Measurements from ENCODE around the gene SUCLG2. TPM values are rescaled to one million over a fixed set of nuclear protein-coding genes. Genes with fewer than 3 reads are reported as not detected.
"Not testable (repeated sequence)": the region's sequence is repeated elsewhere in the genome, so short reads cannot be mapped to it uniquely, and the experiment has no call there.

SUCLG2 gene
- total RNA-seq, 1 experiment from 2014 or later = 45.5 TPM

GRCh38 chr3:67587301-67587700, 67.1 kb downstream of the SUCLG2 start:
- in situ Hi-C loops (cut with HindIII; ENCODE audit: low pct_unique_long_range_greater_than_20kb, low sequenced_read_pairs) = no loop called here
- no peak for DNase-seq (ENCODE audit: low read depth)

GRCh38 chr3:67584608-67585007, 69.8 kb downstream of the SUCLG2 start:
- in situ Hi-C loops (cut with HindIII; ENCODE audit: low pct_unique_long_range_greater_than_20kb, low sequenced_read_pairs); DNase-seq (ENCODE audit: low read depth): not testable (repeated sequence)

- in situ Hi-C loops (cut with HindIII; ENCODE audit: low pct_unique_long_range_greater_than_20kb, low sequenced_read_pairs) = no loop called here
- DNase-seq (ENCODE audit: low read depth) = no peak
Observed at GRCh38 chr3:67580430-67581000, 73.9 kb downstream of the SUCLG2 start.

- in situ Hi-C loops (cut with HindIII; ENCODE audit: low pct_unique_long_range_greater_than_20kb, low sequenced_read_pairs) = no loop called here
- no peak for DNase-seq (ENCODE audit: low read depth)
Observed at GRCh38 chr3:67578416-67578815, 76.0 kb downstream of the SUCLG2 start.

- in situ Hi-C loops (cut with HindIII; ENCODE audit: low pct_unique_long_range_greater_than_20kb, low sequenced_read_pairs) = no loop called here
- no peak for DNase-seq (ENCODE audit: low read depth)
Observed at GRCh38 chr3:67576441-67576840, 78.0 kb downstream of the SUCLG2 start.

GRCh38 chr3:67569324-67569723, 85.1 kb downstream of the SUCLG2 start:
- no peak for DNase-seq (ENCODE audit: low read depth)
- in situ Hi-C loops (cut with HindIII; ENCODE audit: low pct_unique_long_range_greater_than_20kb, low sequenced_read_pairs) = no loop called here

- in situ Hi-C loops (cut with HindIII; ENCODE audit: low pct_unique_long_range_greater_than_20kb, low sequenced_read_pairs) = no loop called here
- no peak for DNase-seq (ENCODE audit: low read depth)
Observed at GRCh38 chr3:67567893-67568292, 86.5 kb downstream of the SUCLG2 start.

- no peak for DNase-seq (ENCODE audit: low read depth)
- in situ Hi-C loops (cut with HindIII; ENCODE audit: low pct_unique_long_range_greater_than_20kb, low sequenced_read_pairs) = no loop called here
Observed at GRCh38 chr3:67564973-67565372, 89.4 kb downstream of the SUCLG2 start.

GRCh38 chr3:67564008-67564407, 90.4 kb downstream of the SUCLG2 start:
- in situ Hi-C loops (cut with HindIII; ENCODE audit: low pct_unique_long_range_greater_than_20kb, low sequenced_read_pairs) = no loop called here
- DNase-seq (ENCODE audit: low read depth) = no peak

- in situ Hi-C loops (cut with HindIII; ENCODE audit: low pct_unique_long_range_greater_than_20kb, low sequenced_read_pairs) = no loop called here
- no peak for DNase-seq (ENCODE audit: low read depth)
Observed at GRCh38 chr3:67561667-67562394, 92.6 kb downstream of the SUCLG2 start.

- in situ Hi-C loops (cut with HindIII; ENCODE audit: low pct_unique_long_range_greater_than_20kb, low sequenced_read_pairs) = no loop called here
- no peak for DNase-seq (ENCODE audit: low read depth)
Observed at GRCh38 chr3:67561266-67561665, 93.1 kb downstream of the SUCLG2 start.

- in situ Hi-C loops (cut with HindIII; ENCODE audit: low pct_unique_long_range_greater_than_20kb, low sequenced_read_pairs) = no loop called here
Observed at GRCh38 chr3:67559029-67559605, 95.3 kb downstream of the SUCLG2 start.

GRCh38 chr3:67558426-67558825, 96.0 kb downstream of the SUCLG2 start:
- in situ Hi-C loops (cut with HindIII; ENCODE audit: low pct_unique_long_range_greater_than_20kb, low sequenced_read_pairs) = no loop called here
- DNase-seq (ENCODE audit: low read depth) = no peak

More at GRCh38 chr3:67559029-67559605, 95.3 kb downstream of the SUCLG2 start:
- DNase-seq (ENCODE audit: low read depth) = peak; percentile 29

GRCh38 chr3:67557848-67558355, 96.5 kb downstream of the SUCLG2 start:
- in situ Hi-C loops (cut with HindIII; ENCODE audit: low pct_unique_long_range_greater_than_20kb, low sequenced_read_pairs) = no loop called here
- no peak for DNase-seq (ENCODE audit: low read depth)

GRCh38 chr3:67551361-67552016, 102.9 kb downstream of the SUCLG2 start:
- in situ Hi-C loops (cut with HindIII; ENCODE audit: low pct_unique_long_range_greater_than_20kb, low sequenced_read_pairs) = no loop called here
- DNase-seq (ENCODE audit: low read depth) = no peak

GRCh38 chr3:67550541-67550940, 103.9 kb downstream of the SUCLG2 start:
- DNase-seq (ENCODE audit: low read depth) = no peak
- in situ Hi-C loops (cut with HindIII; ENCODE audit: low pct_unique_long_range_greater_than_20kb, low sequenced_read_pairs) = no loop called here

- in situ Hi-C loops (cut with HindIII; ENCODE audit: low pct_unique_long_range_greater_than_20kb, low sequenced_read_pairs); DNase-seq (ENCODE audit: low read depth): not testable (repeated sequence)
Observed at GRCh38 chr3:67542502-67543250, 111.7 kb downstream of the SUCLG2 start.

- no peak for DNase-seq (ENCODE audit: low read depth)
- in situ Hi-C loops (cut with HindIII; ENCODE audit: low pct_unique_long_range_greater_than_20kb, low sequenced_read_pairs) = no loop called here
Observed at GRCh38 chr3:67540198-67540894, 114.1 kb downstream of the SUCLG2 start.
